ENCODE measurements around the gene JPH4. TPM values are rescaled to one million over a fixed set of nuclear protein-coding genes. Genes with fewer than 3 reads are reported as not detected.

Gene JPH4
- total and polyA plus RNA-seq, 3 donors from 2014 or later, result 3.4 to 3.9 (median 3.6) TPM

GRCh38 chr14:23533652-23534435, 44.7 kb downstream of the JPH4 start:
- Histone ChIP-seq H3K9me3 (no peaks in the 10 kb centered on the region), H3K27me3 (no peaks in the 10 kb centered on the region), H3K36me3 (ENCODE audit: low read depth, missing control alignments) (no peaks in the 10 kb centered on the region), H3K27ac (no peak overlapping the region), H3K4me3 (no peak overlapping the region), H3K4me1 (no peaks in the 10 kb centered on the region)
- no peak for DNase-seq
- intact Hi-C loops (cut with DNase I; ENCODE audit: low total_unique reads), result no loop called here
- TF ChIP-seq CTCF (IDR thresholded peaks at IDR 0.05) (no peak), POLR2A (IDR thresholded peaks at IDR 0.05) (no peak)
- 80 to 94% methylated on average over 4 to 16 of the region's 16 CpGs for WGBS, 2 donors

GRCh38 chr14:23532658-23533057, 45.9 kb downstream of the JPH4 start:
- Histone ChIP-seq H3K4me1 (no peaks in the 10 kb centered on the region), H3K27ac (no peak overlapping the region), H3K36me3 (ENCODE audit: low read depth, missing control alignments) (no peaks in the 10 kb centered on the region), H3K27me3 (no peaks in the 10 kb centered on the region), H3K4me3 (no peak overlapping the region), H3K9me3 (no peaks in the 10 kb centered on the region)
- intact Hi-C loops (cut with DNase I; ENCODE audit: low total_unique reads), result no loop called here
- no peak for TF ChIP-seq CTCF (IDR thresholded peaks at IDR 0.05)
- TF ChIP-seq POLR2A (IDR thresholded peaks at IDR 0.05), result no peak
- DNase-seq, result no peak
- 95 to 96% methylated on average over 6 to 7 of the region's 7 CpGs for WGBS, 2 donors

GRCh38 chr14:23531391-23531790, 47.2 kb downstream of the JPH4 start:
- no peaks in the 10 kb centered on the region for H3K36me3 ChIP-seq (ENCODE audit: low read depth, missing control alignments)
- intact Hi-C loops (cut with DNase I; ENCODE audit: low total_unique reads), result no loop called here
- no peaks in the 10 kb centered on the region for H3K4me1 ChIP-seq
- no peaks in the 10 kb centered on the region for H3K9me3 ChIP-seq
- TF ChIP-seq CTCF (IDR thresholded peaks at IDR 0.05), result no peak
- no peak for TF ChIP-seq POLR2A (IDR thresholded peaks at IDR 0.05)
- H3K27ac ChIP-seq, result no peak overlapping the region
- DNase-seq, result no peak
- H3K4me3 ChIP-seq, result no peak overlapping the region
- no peaks in the 10 kb centered on the region for H3K27me3 ChIP-seq
- 85 to 93% methylated on average over 10 to 12 of the region's 12 CpGs for WGBS, 2 donors

- Histone ChIP-seq H3K9me3 (no peaks in the 10 kb centered on the region), H3K27ac (no peak overlapping the region), H3K27me3 (no peaks in the 10 kb centered on the region), H3K4me1 (no peaks in the 10 kb centered on the region), H3K36me3 (ENCODE audit: low read depth, missing control alignments) (no peaks in the 10 kb centered on the region), H3K4me3 (no peak overlapping the region)
- WGBS, 2 donors, result 88 to 89% methylated on average over 10 of the region's 10 CpGs
- DNase-seq, result no peak
- intact Hi-C loops (cut with DNase I; ENCODE audit: low total_unique reads), result no loop called here
- TF ChIP-seq CTCF (IDR thresholded peaks at IDR 0.05) (no peak), POLR2A (IDR thresholded peaks at IDR 0.05) (no peak)
These were observed 48.1 kb downstream of the JPH4 start for GRCh38 chr14:23530375-23531055.
